ENCODE results near the gene PTPN7. TPM values are rescaled to one million over a fixed set of nuclear protein-coding genes. Genes with fewer than 3 reads are reported as not detected.

The PTPN7 gene
- total RNA-seq, 2 experiments from 2014 or later, result 67.5 to 83.1 TPM

GRCh38 chr1:202150602-202151001, 9.8 kb downstream of the PTPN7 start:
- H3K9me3 ChIP-seq (ENCODE audit: low read length), result no peaks in the 10 kb centered on the region
- H3K4me2 ChIP-seq (ENCODE audit: low read length), result no peak overlapping the region
- no peaks in the 10 kb centered on the region for H3K9me2 ChIP-seq (ENCODE audit: insufficient read depth, low read length)
- TF ChIP-seq CTCF (conservative IDR thresholded peaks at IDR 0.05; ENCODE audit: low read length) (no peak), EZH2phosphoT487 (IDR thresholded peaks at IDR 0.05; ENCODE audit: borderline replicate concordance, low read depth, low read length) (no peak)
- DNase-seq (ENCODE audit: low spot score), result no peak
- H3K27ac ChIP-seq (ENCODE audit: low read depth, low read length, poor library complexity, severe bottlenecking), result no peak overlapping the region
- H3K4me1 ChIP-seq (ENCODE audit: insufficient read depth, low read length, poor library complexity, severe bottlenecking), result peaks cover 11% of the 10 kb centered on the region
- no TSS peak for BruUV-seq (replicated peaks)
- H2AFZ ChIP-seq (ENCODE audit: low read length), result no peak overlapping the region
- ChIA-PET CTCF (ENCODE audit: unreplicated experiment) (no interaction called here), POLR2A (interaction anchor here (1.0 kb wide), 1 partner anchor 165 kb away, joined by 4 read pairs; no protein-coding TSS in a partner anchor)
- no peak overlapping the region for H3K4me3 ChIP-seq (ENCODE audit: low read depth, low read length, poor library complexity, severe bottlenecking)
- no peaks in the 10 kb centered on the region for H4K20me1 ChIP-seq (ENCODE audit: insufficient read depth, low read length)
- intact Hi-C loops (cut with micrococcal nuclease; ENCODE audit: unreplicated experiment), result no loop called here
- peaks cover 82% of the 10 kb centered on the region for H3K36me3 ChIP-seq (ENCODE audit: insufficient read depth, low read length)
- H3K79me2 ChIP-seq (ENCODE audit: insufficient read depth, low read depth, low read length), result no peaks in the 10 kb centered on the region

DNA sequence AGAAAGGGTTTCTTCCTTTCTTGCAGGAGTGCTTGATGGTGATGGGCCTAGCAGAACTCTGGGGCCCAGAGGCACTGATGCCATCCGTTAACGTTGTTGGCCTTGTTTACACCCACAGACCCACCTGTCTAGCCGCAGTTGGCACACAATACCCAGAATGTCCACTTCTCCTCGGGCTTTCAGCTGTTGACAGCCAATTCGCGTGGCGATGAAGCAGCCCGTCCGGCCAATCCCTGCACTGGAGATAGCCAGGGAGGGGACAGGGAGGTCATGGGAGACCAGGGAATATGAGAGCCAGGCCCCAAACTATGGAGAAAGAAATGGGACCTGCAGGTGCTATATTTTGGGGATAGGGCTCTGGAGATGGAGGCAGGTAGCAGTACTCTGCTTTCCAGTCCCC, 10.2 kb downstream of the PTPN7 start:
- no peak overlapping the region for H3K4me2 ChIP-seq (ENCODE audit: low read length)
- ChIA-PET POLR2A (interaction anchor here (0.7 to 1.0 kb wide), 2 partner anchors 165 to 1148 kb away, joined by 3 to 4 read pairs; no protein-coding TSS in a partner anchor), CTCF (ENCODE audit: unreplicated experiment) (no interaction called here)
- intact Hi-C loops (cut with micrococcal nuclease; ENCODE audit: unreplicated experiment), result no loop called here
- TF ChIP-seq CTCF (conservative IDR thresholded peaks at IDR 0.05; ENCODE audit: low read length) (no peak), EZH2phosphoT487 (IDR thresholded peaks at IDR 0.05; ENCODE audit: borderline replicate concordance, low read depth, low read length) (no peak)
- no peaks in the 10 kb centered on the region for H3K79me2 ChIP-seq (ENCODE audit: insufficient read depth, low read depth, low read length)
- H3K27ac ChIP-seq (ENCODE audit: low read depth, low read length, poor library complexity, severe bottlenecking), result no peak overlapping the region
- no peak for DNase-seq (ENCODE audit: low spot score)
- H3K36me3 ChIP-seq (ENCODE audit: insufficient read depth, low read length), result peaks cover 78% of the 10 kb centered on the region
- peaks cover 11% of the 10 kb centered on the region for H3K4me1 ChIP-seq (ENCODE audit: insufficient read depth, low read length, poor library complexity, severe bottlenecking)
- H3K9me2 ChIP-seq (ENCODE audit: insufficient read depth, low read length), result no peaks in the 10 kb centered on the region
- no peaks in the 10 kb centered on the region for H3K9me3 ChIP-seq (ENCODE audit: low read length)
- no peak overlapping the region for H3K4me3 ChIP-seq (ENCODE audit: low read depth, low read length, poor library complexity, severe bottlenecking)
- no peak overlapping the region for H2AFZ ChIP-seq (ENCODE audit: low read length)
- BruUV-seq (replicated peaks), result no TSS peak
- no peaks in the 10 kb centered on the region for H4K20me1 ChIP-seq (ENCODE audit: insufficient read depth, low read length)

- Histone ChIP-seq H3K9me3 (ENCODE audit: low read length) (no peaks in the 10 kb centered on the region), H2AFZ (ENCODE audit: low read length) (no peak overlapping the region), H3K79me2 (ENCODE audit: insufficient read depth, low read depth, low read length) (no peaks in the 10 kb centered on the region), H3K36me3 (ENCODE audit: insufficient read depth, low read length) (peaks cover 72% of the 10 kb centered on the region), H3K4me2 (ENCODE audit: low read length) (no peak overlapping the region), H3K9me2 (ENCODE audit: insufficient read depth, low read length) (no peaks in the 10 kb centered on the region), H3K4me3 (ENCODE audit: low read depth, low read length, poor library complexity, severe bottlenecking) (no peak overlapping the region), H3K27ac (ENCODE audit: low read depth, low read length, poor library complexity, severe bottlenecking) (no peak overlapping the region), H3K4me1 (ENCODE audit: insufficient read depth, low read length, poor library complexity, severe bottlenecking) (peaks cover 10% of the 10 kb centered on the region), H4K20me1 (ENCODE audit: insufficient read depth, low read length) (no peaks in the 10 kb centered on the region)
- ChIA-PET POLR2A (interaction anchor here (0.7 to 1.0 kb wide), 2 partner anchors 164 to 1148 kb away, joined by 3 to 4 read pairs; no protein-coding TSS in a partner anchor), CTCF (ENCODE audit: unreplicated experiment) (no interaction called here)
- BruUV-seq (replicated peaks), result no TSS peak
- TF ChIP-seq CTCF (conservative IDR thresholded peaks at IDR 0.05; ENCODE audit: low read length) (no peak), EZH2phosphoT487 (IDR thresholded peaks at IDR 0.05; ENCODE audit: borderline replicate concordance, low read depth, low read length) (no peak)
- DNase-seq (ENCODE audit: low spot score), result no peak
- intact Hi-C loops (cut with micrococcal nuclease; ENCODE audit: unreplicated experiment), result no loop called here
These were observed 10.8 kb downstream of the PTPN7 start for GRCh38 chr1:202149566-202149965.

All from OCI-LY7 (cell line).